ENCODE data around the gene SLC39A7. TPM values are rescaled to one million over a fixed set of nuclear protein-coding genes. Genes with fewer than 3 reads are reported as not detected.
A peak's percentile ranks its signal among the peaks of the same experiment; 100 is the strongest.

The SLC39A7 gene
- total and polyA plus RNA-seq, 2 of the 13 experiments (the other 11 are each of a cell fraction or from before 2014, with no cell fraction given): 142 to 229 TPM

DNA sequence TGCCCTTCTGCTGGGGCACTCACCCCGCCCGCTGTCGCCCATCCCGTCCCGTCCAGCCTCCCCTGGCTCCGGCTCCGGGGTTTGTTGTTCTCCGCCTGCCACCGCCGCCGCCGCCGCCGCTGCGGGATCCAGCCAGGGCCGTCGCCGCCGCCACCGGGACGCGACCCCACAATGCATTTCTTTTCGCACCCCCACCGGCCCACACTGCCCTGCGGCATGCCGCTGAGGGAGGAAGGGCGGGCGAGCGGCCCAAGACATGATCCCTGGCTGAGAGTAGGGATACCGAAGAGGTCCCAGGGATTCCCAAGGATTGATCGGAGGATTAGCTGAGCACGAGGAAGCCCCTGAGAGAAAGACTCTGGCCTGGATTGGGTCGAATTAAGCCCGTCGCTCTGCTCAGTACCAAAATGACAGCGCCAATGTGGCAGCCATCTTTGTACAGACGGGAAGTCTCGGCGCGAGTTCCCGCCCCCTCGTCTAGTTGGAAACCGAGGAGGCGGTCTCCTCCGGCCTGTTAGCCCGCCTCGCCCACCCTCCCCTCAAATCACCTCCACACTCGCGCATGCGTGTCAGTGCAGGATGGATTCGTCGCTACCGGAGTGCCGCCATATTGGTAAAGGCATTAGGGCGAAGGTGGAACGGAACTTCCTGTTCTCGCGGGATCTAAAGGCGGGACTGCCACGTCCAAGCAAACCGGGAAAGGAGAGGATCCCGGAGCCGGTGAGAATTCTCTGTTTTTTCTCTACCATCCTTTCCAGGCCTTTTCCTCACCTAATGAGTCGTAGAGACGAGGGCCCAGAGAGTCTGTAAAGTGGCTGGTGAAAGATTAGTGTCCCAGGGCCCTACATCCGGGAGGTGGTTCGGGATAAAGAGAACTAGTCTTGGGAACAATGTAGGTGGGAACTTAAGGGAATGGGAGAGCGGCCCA, at the start of gene SLC39A7, which contains the start of gene RXRB (continued):
- TF ChIP-seq, protein P1, sequence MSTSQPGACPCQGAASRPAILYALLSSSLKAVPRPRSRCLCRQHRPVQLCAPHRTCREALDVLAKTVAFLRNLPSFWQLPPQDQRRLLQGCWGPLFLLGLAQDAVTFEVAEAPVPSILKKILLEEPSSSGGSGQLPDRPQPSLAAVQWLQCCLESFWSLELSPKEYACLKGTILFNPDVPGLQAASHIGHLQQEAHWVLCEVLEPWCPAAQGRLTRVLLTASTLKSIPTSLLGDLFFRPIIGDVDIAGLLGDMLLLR (CRISPR knock-in tag; IDR thresholded peaks at IDR 0.05): no peak
- TF ChIP-seq ZNF652 (CRISPR knock-in tag; IDR thresholded peaks at IDR 0.05; ENCODE audit: borderline replicate concordance, low read depth) (no peak), ZNF354B (CRISPR knock-in tag; IDR thresholded peaks at IDR 0.05) (no peak; the same call in 1 of the 2 replicates), HMGA1 (CRISPR knock-in tag; conservative IDR thresholded peaks at IDR 0.05) (no peak), ZSCAN22 (CRISPR knock-in tag; IDR thresholded peaks at IDR 0.05) (peak; percentile 15; the same call in 1 of the 2 replicates), RCOR2 (CRISPR knock-in tag; IDR thresholded peaks at IDR 0.05) (0 out of 2 replicates have a peak, but pooled peaks have one; percentile 11), ZNF264 (CRISPR knock-in tag; IDR thresholded peaks at IDR 0.05) (peak; percentile 62; the same call in 1 of the 2 replicates), ZNF10 (CRISPR knock-in tag; IDR thresholded peaks at IDR 0.05; ENCODE audit: borderline replicate concordance, low read depth) (no peak), ZNF619 (CRISPR knock-in tag; IDR thresholded peaks at IDR 0.05) (peak; percentile 78; the same call in 1 of the 2 replicates), ZNF546 (CRISPR knock-in tag; conservative IDR thresholded peaks at IDR 0.05) (no peak; the same call in 1 of the 2 replicates), SP2 (CRISPR knock-in tag; IDR thresholded peaks at IDR 0.05) (peak; percentile 76), SALL2 (CRISPR knock-in tag; IDR thresholded peaks at IDR 0.05) (peak; percentile 91), ZNF24 (IDR thresholded peaks at IDR 0.05) (no peak; the same call in 1 of the 2 replicates), GATA4 (IDR thresholded peaks at IDR 0.05; ENCODE audit: borderline replicate concordance, low read depth) (peak; percentile 58; the same call in 1 of the 2 replicates), ZNF547 (CRISPR knock-in tag; IDR thresholded peaks at IDR 0.05) (peak; percentile 95)
- TF ChIP-seq, protein P2, sequence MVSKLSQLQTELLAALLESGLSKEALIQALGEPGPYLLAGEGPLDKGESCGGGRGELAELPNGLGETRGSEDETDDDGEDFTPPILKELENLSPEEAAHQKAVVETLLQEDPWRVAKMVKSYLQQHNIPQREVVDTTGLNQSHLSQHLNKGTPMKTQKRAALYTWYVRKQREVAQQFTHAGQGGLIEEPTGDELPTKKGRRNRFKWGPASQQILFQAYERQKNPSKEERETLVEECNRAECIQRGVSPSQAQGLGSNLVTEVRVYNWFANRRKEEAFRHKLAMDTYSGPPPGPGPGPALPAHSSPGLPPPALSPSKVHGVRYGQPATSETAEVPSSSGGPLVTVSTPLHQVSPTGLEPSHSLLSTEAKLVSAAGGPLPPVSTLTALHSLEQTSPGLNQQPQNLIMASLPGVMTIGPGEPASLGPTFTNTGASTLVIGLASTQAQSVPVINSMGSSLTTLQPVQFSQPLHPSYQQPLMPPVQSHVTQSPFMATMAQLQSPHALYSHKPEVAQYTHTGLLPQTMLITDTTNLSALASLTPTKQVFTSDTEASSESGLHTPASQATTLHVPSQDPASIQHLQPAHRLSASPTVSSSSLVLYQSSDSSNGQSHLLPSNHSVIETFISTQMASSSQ (IDR thresholded peaks at IDR 0.05; ENCODE audit: low read depth): no peak
- TF ChIP-seq, protein P2 (CRISPR knock-in tag; IDR thresholded peaks at IDR 0.05; ENCODE audit: borderline replicate concordance): peak; percentile 65; the same call in 1 of the 2 replicates
- TF ChIP-seq, protein P3, sequence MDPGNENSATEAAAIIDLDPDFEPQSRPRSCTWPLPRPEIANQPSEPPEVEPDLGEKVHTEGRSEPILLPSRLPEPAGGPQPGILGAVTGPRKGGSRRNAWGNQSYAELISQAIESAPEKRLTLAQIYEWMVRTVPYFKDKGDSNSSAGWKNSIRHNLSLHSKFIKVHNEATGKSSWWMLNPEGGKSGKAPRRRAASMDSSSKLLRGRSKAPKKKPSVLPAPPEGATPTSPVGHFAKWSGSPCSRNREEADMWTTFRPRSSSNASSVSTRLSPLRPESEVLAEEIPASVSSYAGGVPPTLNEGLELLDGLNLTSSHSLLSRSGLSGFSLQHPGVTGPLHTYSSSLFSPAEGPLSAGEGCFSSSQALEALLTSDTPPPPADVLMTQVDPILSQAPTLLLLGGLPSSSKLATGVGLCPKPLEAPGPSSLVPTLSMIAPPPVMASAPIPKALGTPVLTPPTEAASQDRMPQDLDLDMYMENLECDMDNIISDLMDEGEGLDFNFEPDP (CRISPR knock-in tag; conservative IDR thresholded peaks at IDR 0.05): no peak
- TF ChIP-seq, protein P4, sequence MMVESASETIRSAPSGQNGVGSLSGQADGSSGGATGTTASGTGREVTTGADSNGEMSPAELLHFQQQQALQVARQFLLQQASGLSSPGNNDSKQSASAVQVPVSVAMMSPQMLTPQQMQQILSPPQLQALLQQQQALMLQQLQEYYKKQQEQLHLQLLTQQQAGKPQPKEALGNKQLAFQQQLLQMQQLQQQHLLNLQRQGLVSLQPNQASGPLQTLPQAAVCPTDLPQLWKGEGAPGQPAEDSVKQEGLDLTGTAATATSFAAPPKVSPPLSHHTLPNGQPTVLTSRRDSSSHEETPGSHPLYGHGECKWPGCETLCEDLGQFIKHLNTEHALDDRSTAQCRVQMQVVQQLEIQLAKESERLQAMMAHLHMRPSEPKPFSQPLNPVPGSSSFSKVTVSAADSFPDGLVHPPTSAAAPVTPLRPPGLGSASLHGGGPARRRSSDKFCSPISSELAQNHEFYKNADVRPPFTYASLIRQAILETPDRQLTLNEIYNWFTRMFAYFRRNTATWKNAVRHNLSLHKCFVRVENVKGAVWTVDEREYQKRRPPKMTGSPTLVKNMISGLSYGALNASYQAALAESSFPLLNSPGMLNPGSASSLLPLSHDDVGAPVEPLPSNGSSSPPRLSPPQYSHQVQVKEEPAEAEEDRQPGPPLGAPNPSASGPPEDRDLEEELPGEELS (CRISPR knock-in tag; IDR thresholded peaks at IDR 0.05): peak; percentile 93
- TF ChIP-seq, protein P5, sequence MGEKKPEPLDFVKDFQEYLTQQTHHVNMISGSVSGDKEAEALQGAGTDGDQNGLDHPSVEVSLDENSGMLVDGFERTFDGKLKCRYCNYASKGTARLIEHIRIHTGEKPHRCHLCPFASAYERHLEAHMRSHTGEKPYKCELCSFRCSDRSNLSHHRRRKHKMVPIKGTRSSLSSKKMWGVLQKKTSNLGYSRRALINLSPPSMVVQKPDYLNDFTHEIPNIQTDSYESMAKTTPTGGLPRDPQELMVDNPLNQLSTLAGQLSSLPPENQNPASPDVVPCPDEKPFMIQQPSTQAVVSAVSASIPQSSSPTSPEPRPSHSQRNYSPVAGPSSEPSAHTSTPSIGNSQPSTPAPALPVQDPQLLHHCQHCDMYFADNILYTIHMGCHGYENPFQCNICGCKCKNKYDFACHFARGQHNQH (CRISPR knock-in tag; IDR thresholded peaks at IDR 0.05): peak; percentile 89
